HG02970 (cell line): ENCODE results near the gene VIPR2.
"Not testable (repeated sequence)": the region's sequence is repeated elsewhere in the genome, so short reads cannot be mapped to it uniquely, and the experiment has no call there.

Experiments
- ATAC-seq: cut with Tn5 transposase; IDR thresholded peaks from one replicate; pipeline ENCODE4 v1.9.1; 2021; ENCODE audit warnings: mild to moderate bottlenecking, moderate library complexity, moderate number of reproducible peaks; ENCODE audit not compliant: unreplicated experiment, low FRiP score

The VIPR2 gene

DNA sequence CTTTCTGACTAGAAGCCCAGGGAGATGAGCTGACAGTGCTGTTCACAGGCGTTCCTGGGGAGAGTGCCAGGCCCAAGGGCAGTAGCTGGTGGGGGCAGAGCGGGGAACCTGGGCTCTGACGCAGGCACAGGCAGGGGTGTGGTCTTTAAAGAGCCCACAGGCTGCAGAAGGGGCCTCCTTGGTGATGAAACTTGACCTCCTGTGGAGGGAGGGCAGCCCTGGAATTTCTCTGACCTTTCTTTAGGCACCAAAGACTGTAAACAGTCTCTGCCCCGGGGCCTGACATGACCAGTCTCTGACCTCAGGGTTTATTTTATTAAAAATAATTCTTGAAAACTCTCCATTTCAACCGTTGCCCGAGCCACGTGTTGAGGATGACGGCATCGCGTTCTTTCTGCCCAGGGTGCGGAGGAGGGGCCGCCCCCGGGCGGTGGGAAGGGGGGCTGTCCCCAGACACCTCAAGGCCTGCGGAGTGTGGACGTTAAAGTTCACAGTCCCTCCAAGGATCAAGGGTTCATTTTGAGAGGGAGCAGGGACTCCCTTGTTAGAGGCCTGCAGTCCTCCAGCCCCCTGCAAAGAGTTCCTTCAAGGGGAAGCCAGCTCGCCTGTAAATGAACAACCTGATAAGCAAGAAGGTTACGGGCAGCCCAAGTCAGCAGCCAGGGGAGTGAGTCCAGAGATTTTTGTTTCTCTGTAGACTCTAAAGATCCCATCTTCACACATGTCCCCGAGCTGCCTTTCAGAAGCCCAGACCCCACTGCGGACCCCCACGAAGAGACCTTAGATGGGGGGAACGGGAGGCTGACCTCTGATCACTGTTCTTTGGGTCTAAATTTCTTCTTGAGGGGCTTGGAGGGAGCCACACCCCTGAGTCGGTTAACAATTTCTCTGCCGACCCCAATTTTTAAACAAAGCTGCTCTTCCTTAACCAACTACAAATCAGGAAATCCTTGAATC is 128.9 kb downstream of the VIPR2 start:
- no peak for ATAC-seq

GRCh38 chr7:159015081-159015453 is 129.6 kb downstream of the VIPR2 start:
- no peak for ATAC-seq

GRCh38 chr7:159014297-159015062 is 130.2 kb downstream of the VIPR2 start:
- no peak for ATAC-seq

GRCh38 chr7:159013825-159014289 is 130.8 kb downstream of the VIPR2 start:
- no peak for ATAC-seq

- ATAC-seq: no peak
Measured at GRCh38 chr7:159013181-159013690, 131.4 kb downstream of the VIPR2 start.

- ATAC-seq: no peak
Measured at GRCh38 chr7:159012353-159013069, 132.2 kb downstream of the VIPR2 start.

DNA sequence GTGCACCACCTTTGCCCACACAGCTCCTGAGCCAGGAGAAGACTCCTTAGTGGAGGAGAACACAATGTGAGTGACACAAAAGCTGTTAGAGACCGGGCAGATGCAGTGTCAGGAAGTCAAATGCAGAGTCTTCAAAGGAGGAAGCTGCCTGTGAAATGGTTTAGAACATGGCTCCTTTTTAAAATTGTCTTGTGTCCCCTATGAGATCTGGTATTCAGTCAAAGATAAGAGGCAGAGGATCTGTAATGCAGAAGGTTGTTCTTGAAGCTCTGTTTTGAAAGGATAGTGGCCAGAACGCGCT is 133.0 kb downstream of the VIPR2 start:
- ATAC-seq: no peak

DNA sequence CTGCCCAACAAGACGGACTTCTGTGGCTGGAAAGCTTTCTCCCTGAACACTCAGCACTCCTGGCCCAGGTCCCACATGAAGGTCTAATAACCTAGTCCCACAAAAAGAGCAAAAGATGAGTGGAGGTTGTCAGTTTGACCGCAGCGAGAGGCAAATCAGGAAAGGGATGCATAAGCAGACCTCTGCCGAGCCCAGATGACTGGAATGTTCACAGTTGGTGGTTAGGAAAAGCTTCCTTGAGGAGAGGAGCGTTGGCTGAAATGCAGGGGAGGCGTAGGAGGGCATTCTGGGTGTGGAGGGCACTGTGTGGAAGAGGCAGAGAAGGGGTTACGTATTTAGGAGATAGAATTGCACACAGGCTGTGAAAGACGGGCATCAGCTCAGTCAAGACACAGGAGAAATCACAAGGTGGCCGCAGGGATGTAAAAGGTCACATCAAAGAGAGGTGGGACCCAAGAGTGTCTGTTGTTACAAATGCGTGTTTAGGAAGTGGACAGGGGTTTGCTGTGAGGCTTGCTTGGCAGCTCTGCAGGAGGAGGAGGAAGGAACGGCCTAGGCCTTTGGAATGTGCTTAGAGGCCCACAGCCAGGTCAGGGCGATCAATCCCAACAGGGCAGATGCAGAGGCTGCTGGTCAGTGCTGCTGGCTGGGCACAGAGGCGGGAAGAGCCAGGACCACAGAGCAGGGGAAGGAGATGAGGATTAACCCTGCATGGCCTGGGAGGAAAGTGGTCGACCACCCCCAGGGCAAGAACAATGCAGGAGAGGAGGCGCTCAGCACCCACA is 133.5 kb downstream of the VIPR2 start:
- no peak for ATAC-seq

DNA sequence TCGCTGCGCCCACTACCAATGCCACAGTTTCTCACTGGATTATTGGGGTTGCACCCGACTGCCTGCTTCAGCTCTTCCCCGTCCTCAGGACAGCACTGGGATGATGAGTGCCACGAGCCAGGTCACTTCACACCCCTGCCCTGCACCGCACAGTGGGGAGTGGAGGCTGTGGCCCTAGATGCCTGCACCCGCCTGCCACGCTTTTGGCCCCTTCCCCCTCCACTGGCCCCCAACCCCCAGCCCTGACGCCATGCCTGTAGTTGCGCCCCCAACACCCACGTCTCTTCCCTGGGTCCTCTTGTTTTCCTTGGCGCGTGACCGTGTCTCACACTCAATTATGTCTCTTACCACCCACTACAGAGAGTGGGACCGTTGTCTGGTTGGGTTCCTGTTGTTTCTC is 134.3 kb downstream of the VIPR2 start:
- ATAC-seq: no peak

GRCh38 chr7:159009951-159010350 is 134.7 kb downstream of the VIPR2 start:
- no peak for ATAC-seq

- no peak for ATAC-seq
Measured at GRCh38 chr7:159008417-159008816, 136.2 kb downstream of the VIPR2 start.

DNA sequence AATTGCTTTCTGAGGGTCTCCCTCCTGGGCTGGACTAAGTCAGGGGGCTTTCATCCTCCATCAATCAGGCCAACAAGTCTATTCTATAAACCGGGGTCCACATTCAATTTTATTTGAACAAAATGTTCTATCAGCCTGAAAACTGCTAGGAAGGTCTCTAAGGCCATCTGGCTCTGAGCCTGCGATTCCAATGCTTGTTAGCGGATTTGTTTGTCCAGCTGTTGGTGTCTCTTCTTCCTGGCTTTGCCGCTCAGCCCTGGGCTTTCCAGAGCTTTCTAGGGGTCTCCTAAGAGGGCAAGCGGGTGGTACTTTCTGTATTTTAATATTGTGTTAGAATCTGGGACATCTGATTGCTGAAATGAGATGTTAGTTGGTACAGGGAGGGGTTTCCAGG is 136.7 kb downstream of the VIPR2 start:
- no peak for ATAC-seq

DNA sequence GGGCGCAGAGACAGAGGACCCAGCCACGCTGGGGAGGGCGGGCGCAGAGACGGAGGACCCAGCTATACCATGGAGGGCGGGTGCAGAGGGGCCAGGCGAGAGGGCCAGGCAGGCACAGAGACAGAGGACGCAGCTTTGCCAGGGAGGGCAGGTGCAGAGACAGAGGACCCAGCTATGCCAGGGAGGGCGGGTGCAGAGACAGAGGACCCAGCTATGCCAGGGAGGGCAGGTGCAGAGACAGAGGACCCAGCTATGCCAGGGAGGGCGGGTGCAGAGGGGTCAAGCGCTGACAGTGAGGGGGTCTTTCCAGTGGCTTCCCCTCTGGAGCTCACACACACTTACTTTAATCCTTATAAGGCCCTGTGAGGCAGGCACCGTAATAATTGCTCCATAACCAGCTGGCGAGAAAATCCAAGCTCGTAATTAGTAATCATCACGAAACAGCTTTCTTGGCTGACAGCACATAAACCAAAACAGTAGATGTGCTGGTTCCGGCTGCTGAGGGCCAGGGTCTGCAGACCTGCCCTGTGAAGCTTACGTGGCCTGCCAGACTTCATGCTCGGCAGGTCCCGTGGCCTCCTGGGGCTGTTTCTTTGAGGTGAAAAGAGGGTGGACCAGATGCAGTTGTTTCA is 137.2 kb downstream of the VIPR2 start:
- ATAC-seq: no peak

DNA sequence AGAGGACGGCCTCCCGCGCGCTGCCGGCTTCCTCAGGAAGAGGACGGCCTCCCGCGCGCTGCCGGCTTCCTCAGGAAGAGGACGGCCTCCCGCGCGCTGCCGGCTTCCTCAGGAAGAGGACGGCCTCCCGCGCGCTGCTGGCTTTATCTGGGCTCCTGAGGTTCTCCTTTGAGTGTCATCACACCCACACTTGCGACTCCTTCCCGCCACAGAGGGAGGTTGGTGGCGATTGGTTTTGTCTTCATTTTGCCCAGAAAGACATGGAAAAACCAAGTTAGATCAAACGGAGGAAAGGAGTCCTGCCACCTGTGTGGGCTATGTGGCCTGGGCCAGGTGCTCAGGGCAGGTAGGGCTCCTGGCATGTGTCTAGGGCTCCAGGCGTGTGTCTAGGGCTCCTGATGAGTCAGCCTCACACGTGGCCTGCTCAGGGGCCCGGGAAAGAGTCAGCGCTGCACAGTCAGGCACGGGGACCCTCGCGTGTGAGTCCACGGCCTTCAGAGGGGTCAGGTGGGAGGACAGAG is 138.0 kb downstream of the VIPR2 start:
- no peak for ATAC-seq

GRCh38 chr7:159006022-159006609 is 138.6 kb downstream of the VIPR2 start:
- not testable (repeated sequence) for ATAC-seq

- ATAC-seq: no peak
Measured at GRCh38 chr7:159005618-159006017, 139.0 kb downstream of the VIPR2 start.

DNA sequence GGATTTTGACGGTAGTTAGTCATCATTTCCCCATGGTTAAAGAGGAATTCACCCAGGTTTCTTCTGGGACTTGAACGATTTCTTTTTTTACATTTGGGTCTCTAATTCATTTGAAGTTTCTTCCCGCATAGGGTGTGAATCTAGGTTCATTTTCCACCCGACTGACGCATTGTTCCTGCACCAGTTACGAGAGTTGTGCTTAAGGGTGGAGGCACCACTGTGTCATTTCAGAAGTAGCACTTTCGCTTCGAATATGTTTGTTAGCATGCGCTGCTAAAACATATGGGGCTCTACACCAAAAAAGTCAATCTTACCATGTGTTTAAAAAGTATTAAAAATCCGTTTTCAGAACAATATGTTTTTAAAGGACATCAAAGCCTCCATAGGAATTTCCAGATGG is 140.3 kb downstream of the VIPR2 start:
- ATAC-seq: no peak

GRCh38 chr7:159001811-159002210 is 142.9 kb downstream of the VIPR2 start:
- no peak for ATAC-seq

GRCh38 chr7:159000859-159001435 is 143.7 kb downstream of the VIPR2 start:
- ATAC-seq: no peak
